Right atrium auricular region (tissue), 2 donors: ENCODE results near the gene DTX1. TPM values are rescaled to one million over a fixed set of nuclear protein-coding genes. Genes with fewer than 3 reads are reported as not detected.

Experiments
- DNase-seq: peaks from one replicate; pipeline ENCODE4 v3.0.0-alpha.2; 2019; ENCODE audit warnings: low spot score
- H3K27ac ChIP-seq, 2 donors: fragments of 200-600 bp; sonication (generic); 1 replicate in 1 of 2; 2 replicates in 1 of 2; pipeline ENCODE4 v1.5.1; 2016 to 2019
- H3K27me3 ChIP-seq, 2 donors: fragments of 200-600 bp; sonication (generic); one replicate each; pipeline versions ENCODE4 v1.5.1 to v1.6.0; 2017 to 2019
- H3K36me3 ChIP-seq: fragments of 200-600 bp; sonication (generic); one replicate; pipeline ENCODE4 v1.5.1; 2016
- H3K4me1 ChIP-seq, 2 donors: fragments of 200-600 bp; sonication (generic); one replicate each; pipeline versions ENCODE4 v1.5.1 to v1.6.0; 2017 to 2019
- H3K4me3 ChIP-seq, 2 donors: fragments of 200-600 bp; sonication (generic); 1 replicate in 1 of 2; 2 replicates in 1 of 2; pipeline ENCODE4 v1.5.1; 2017 to 2019; ENCODE audit warnings: mild to moderate bottlenecking in 1 of 2, moderate library complexity in 1 of 2
- H3K9me3 ChIP-seq, 2 donors: fragments of 200-600 bp; sonication (generic); one replicate each; pipeline ENCODE4 v1.5.1; 2019
- total RNA-seq, 2 donors: library from RNA; depleted of rRNA; stranded (reverse); fragments of >200 nt; gene quantifications; one replicate each; pipeline ENCODE4 v1.1.0, GENCODE V29; 2016
- TF ChIP-seq, protein P1 (sequence below), 2 donors: fragments of 200-600 bp; sonication (generic); IDR thresholded peaks; one replicate each; pipeline ENCODE4 v1.5.1; 2019; ENCODE audit warnings: antibody characterized with exemption in 2 of 2

The DTX1 gene
- total RNA-seq, 2 donors from 2014 or later: 1.2 to 4.0 TPM

DNA sequence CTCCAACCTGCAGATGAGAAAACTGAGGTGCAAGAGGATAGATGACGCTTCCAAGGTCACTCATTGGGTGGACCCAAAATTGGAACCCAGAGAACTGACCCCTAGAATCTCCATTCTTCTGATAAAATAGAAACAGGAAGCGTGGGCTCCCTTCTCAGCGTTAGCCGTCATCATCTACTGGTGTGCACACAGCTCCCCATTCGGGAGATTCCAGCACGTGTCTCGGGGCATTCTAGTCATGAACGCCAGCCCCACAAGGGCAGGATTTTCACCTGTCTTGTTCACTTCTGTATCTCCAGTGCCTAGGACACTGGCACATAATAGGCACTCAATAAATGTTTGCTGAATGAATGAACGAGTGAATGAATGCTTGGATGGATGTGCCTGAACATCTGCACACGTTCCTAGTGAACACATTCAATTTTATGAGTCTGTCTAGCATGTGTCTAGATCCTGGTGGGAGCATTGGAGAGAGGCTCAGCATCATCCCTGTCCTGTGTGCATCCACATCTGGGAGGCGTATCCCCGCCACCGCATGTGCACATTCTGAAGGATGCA, 48.5 kb downstream of the DTX1 start:
- no peak for DNase-seq
- TF ChIP-seq, protein P1, sequence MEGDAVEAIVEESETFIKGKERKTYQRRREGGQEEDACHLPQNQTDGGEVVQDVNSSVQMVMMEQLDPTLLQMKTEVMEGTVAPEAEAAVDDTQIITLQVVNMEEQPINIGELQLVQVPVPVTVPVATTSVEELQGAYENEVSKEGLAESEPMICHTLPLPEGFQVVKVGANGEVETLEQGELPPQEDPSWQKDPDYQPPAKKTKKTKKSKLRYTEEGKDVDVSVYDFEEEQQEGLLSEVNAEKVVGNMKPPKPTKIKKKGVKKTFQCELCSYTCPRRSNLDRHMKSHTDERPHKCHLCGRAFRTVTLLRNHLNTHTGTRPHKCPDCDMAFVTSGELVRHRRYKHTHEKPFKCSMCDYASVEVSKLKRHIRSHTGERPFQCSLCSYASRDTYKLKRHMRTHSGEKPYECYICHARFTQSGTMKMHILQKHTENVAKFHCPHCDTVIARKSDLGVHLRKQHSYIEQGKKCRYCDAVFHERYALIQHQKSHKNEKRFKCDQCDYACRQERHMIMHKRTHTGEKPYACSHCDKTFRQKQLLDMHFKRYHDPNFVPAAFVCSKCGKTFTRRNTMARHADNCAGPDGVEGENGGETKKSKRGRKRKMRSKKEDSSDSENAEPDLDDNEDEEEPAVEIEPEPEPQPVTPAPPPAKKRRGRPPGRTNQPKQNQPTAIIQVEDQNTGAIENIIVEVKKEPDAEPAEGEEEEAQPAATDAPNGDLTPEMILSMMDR (IDR thresholded peaks at IDR 0.05): no peak
- H3K27ac ChIP-seq: no peak overlapping the region
- H3K36me3 ChIP-seq: no peaks in the 10 kb centered on the region
- H3K4me3 ChIP-seq: no peak overlapping the region
- H3K9me3 ChIP-seq: no peaks in the 10 kb centered on the region
- peaks cover 0 to 4% of the 10 kb centered on the region in 2 donors for H3K4me1 ChIP-seq
- H3K27me3 ChIP-seq: no peaks in the 10 kb centered on the region

DNA sequence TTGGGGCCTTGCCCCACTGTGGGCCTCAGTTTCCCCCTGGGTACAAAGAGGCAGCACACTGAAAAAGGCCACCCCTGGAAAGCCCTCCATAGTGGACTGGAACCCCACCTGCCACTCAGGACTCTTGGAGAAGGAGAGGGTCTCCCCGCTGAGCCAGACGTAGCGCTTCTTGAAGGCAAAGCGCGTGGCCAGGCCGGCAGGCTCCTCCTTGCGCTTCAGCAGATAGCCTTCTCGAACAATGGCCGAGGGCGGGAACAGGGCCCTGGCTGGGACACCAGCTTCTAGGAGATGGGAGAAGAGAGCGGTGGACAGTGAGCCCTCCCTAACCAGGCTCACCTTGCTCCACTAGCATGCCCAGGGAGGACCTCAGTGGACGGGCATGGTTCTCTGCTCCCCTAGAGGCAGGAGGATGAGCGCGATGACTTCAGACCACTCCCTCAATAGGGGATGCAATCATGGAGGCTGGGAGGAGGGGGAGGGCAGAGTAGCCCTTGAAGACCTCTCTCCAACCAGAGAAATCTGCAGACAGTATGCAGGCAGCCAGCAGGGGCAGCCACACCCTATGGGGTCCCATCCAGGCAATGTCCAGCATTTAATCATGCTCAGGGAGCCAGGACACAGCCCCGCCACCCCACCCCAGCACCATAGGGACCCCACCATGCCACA, 49.2 kb downstream of the DTX1 start:
- peaks cover 0 to 4% of the 10 kb centered on the region in 2 donors for H3K4me1 ChIP-seq
- H3K4me3 ChIP-seq: no peak overlapping the region
- no peaks in the 10 kb centered on the region for H3K36me3 ChIP-seq
- H3K27me3 ChIP-seq: no peaks in the 10 kb centered on the region
- no peaks in the 10 kb centered on the region for H3K9me3 ChIP-seq
- TF ChIP-seq, protein P1 (IDR thresholded peaks at IDR 0.05): no peak
- no peak for DNase-seq
- no peak overlapping the region for H3K27ac ChIP-seq

DNA sequence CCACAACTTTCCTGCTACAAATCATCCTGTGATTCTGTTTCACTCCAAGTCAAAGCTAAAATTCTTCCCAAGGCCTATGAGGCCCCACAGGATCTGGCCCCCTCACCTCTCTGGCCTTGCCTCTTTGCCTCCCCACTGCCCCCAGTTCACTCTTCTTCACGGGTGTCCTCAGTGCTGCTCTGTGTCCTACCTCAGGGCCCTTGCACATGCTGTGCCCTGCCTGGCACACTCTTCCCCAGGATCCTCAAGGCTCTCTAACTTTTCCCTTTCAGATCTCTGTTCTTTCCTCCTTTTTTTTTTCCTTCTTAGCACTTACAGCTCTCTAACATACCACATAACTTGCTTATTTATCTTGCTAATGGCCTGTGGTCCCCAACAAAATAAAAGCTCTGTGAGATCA, 49.8 kb downstream of the DTX1 start:
- DNase-seq: no peak
- Histone ChIP-seq H3K4me3 (no peak overlapping the region), H3K4me1 (peaks cover 0 to 4% of the 10 kb centered on the region in 2 donors), H3K9me3 (no peaks in the 10 kb centered on the region), H3K27ac (no peak overlapping the region), H3K27me3 (no peaks in the 10 kb centered on the region), H3K36me3 (no peaks in the 10 kb centered on the region)
- TF ChIP-seq, protein P1 (IDR thresholded peaks at IDR 0.05): no peak

DNA sequence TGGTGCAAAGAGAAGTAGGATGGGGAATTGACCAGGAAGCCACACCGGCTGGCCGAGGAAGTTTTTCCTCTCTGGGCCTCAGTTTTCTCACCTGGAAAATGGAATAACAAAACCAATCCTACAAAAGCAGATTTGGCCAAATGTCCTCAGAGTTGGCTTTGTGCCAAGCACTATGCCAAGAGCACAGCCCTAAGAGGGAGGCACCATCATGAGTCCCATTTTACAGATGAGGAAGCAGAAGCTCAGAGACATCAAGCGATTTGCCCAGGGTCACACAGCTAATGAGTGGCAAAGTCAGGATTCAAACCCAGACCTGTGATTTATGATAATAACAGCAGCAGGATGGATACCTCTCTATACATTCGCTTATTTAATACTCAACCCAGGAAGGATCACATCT, 51.8 kb downstream of the DTX1 start:
- no peak for DNase-seq
- H3K4me1 ChIP-seq: peaks cover 0 to 4% of the 10 kb centered on the region in 2 donors
- no peaks in the 10 kb centered on the region for H3K27me3 ChIP-seq
- no peaks in the 10 kb centered on the region for H3K36me3 ChIP-seq
- H3K4me3 ChIP-seq: no peak overlapping the region
- TF ChIP-seq, protein P1 (IDR thresholded peaks at IDR 0.05): no peak
- no peak overlapping the region for H3K27ac ChIP-seq
- no peaks in the 10 kb centered on the region for H3K9me3 ChIP-seq

DNA sequence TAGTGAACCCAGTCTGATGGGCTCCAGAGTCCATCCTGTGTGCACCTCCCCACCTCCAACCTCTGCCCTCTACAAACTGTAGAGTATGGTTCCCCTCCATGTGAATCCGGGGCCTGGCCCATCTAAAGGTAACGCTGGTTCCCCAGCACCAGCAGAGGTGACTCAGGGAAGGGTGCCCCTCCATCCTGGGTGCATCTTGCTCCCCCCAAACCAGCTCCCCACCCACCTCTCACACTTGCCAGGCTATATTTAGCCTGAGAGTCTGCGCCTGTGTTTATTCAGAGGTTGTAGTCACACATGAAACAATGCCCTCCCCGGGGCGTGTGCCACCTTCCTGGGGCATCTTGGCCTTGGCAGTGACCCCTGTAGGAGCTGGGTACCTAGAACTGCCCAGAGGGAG, 52.8 kb downstream of the DTX1 start:
- no peaks in the 10 kb centered on the region for H3K27me3 ChIP-seq
- H3K4me3 ChIP-seq: no peak overlapping the region
- DNase-seq: no peak
- H3K9me3 ChIP-seq: no peaks in the 10 kb centered on the region
- no peaks in the 10 kb centered on the region for H3K36me3 ChIP-seq
- H3K4me1 ChIP-seq: no peaks in the 10 kb centered on the region
- no peak overlapping the region for H3K27ac ChIP-seq
- TF ChIP-seq, protein P1 (IDR thresholded peaks at IDR 0.05): no peak
